ENCODE measurements around the gene CADPS. TPM values are rescaled to one million over a fixed set of nuclear protein-coding genes. Genes with fewer than 3 reads are reported as not detected.

The CADPS gene
- total and polyA plus RNA-seq, 9 of the 15 experiments (the other 6 are each of a cell fraction or from before 2014, with no cell fraction given) = not detected

GRCh38 chr3:62705721-62706120 is 169.5 kb downstream of the CADPS start:
- in situ Hi-C loops (cut with MboI) (no loop called here), intact Hi-C loops (cut with micrococcal nuclease) (no loop called here)
- Histone ChIP-seq H3K9ac (ENCODE audit: insufficient read depth in 1 of 2, low read depth in 2 of 2, low read length in 2 of 2) (no peak overlapping the region), H3K27ac (ENCODE audit: extremely low read depth, low read depth, low read length) (no peak overlapping the region), H3K9me3 (replicated peaks; ENCODE audit: control insufficient read depth, insufficient read depth, low read depth, low read length) (no peaks in the 10 kb centered on the region), H3K9me1 (ENCODE audit: control insufficient read depth, insufficient read depth, low read length) (no peaks in the 10 kb centered on the region), H3K4me3 (no peak overlapping the region), H3K79me2 (ENCODE audit: control insufficient read depth, insufficient read depth, low read length) (no peaks in the 10 kb centered on the region), H3K4me2 (ENCODE audit: insufficient read depth, low read length) (no peak overlapping the region), H3K4me1 (replicated peaks in 1 of 2; ENCODE audit: control insufficient read depth in 2 of 2, insufficient read depth in 2 of 2, low read length in 2 of 2) (no peaks in the 10 kb centered on the region), H3K27me3 (ENCODE audit: control insufficient read depth in 2 of 2, insufficient read depth in 2 of 2, low read length in 2 of 2) (no peaks in the 10 kb centered on the region), H3K36me3 (ENCODE audit: control insufficient read depth, insufficient read depth, low read length) (no peaks in the 10 kb centered on the region), H2AFZ (ENCODE audit: low read depth, low read length) (no peak overlapping the region), H4K20me1 (replicated peaks; ENCODE audit: control insufficient read depth, insufficient read depth, low read length) (no peaks in the 10 kb centered on the region; the same call in 1 of the 2 replicates)
- DNase-seq (ENCODE audit: extremely low read depth in 1 of 4, low spot score in 3 of 4) (no peak), ATAC-seq (no peak), FAIRE-seq (no peak)
- ChIA-PET POLR2A (no interaction called here), CTCF (ENCODE audit: low intra/inter-chr PET ratio) (no interaction called here)
- 0% methylated on average over 2 of the region's 2 CpGs for WGBS (ENCODE audit: insufficient coverage, low coverage, missing lambda C conversion rate)
- BruUV-seq (replicated peaks) = no TSS peak
- TF ChIP-seq HMG20B (CRISPR knock-in tag; IDR thresholded peaks at IDR 0.05) (no peak), FOXA3 (CRISPR knock-in tag; conservative IDR thresholded peaks at IDR 0.05 in 1 of 2, IDR thresholded peaks at IDR 0.05 in 1 of 2) (no peak), CBFA2T3 (IDR thresholded peaks at IDR 0.05) (no peak), MCM3 (IDR thresholded peaks at IDR 0.05) (no peak), SMAD3 (CRISPR knock-in tag; conservative IDR thresholded peaks at IDR 0.05) (no peak), ZBTB17 (CRISPR knock-in tag; IDR thresholded peaks at IDR 0.05) (no peak), ZNF512 (tag; IDR thresholded peaks at IDR 0.05) (no peak), KLF6 (CRISPR knock-in tag; IDR thresholded peaks at IDR 0.05; ENCODE audit: borderline replicate concordance) (no peak), DDX20 (tag; IDR thresholded peaks at IDR 0.05; ENCODE audit: low read depth) (no peak), SREBF2 (CRISPR knock-in tag; IDR thresholded peaks at IDR 0.05) (no peak), ZZZ3 (IDR thresholded peaks at IDR 0.05) (no peak), ZNF277 (CRISPR knock-in tag; IDR thresholded peaks at IDR 0.05; ENCODE audit: borderline replicate concordance) (no peak), SMARCC2 (IDR thresholded peaks at IDR 0.05; ENCODE audit: low read depth) (no peak), ATF1 (CRISPR knock-in tag; IDR thresholded peaks at IDR 0.05) (no peak), ATF1 (tag; IDR thresholded peaks at IDR 0.05) (no peak), MTA3 (IDR thresholded peaks at IDR 0.05; ENCODE audit: borderline replicate concordance) (no peak)

All from K562 (cell line).